IPS-18c (cell line): Measurements from ENCODE around the gene PRDX1.
A peak's percentile ranks its signal among the peaks of the same experiment; 100 is the strongest.
"Not testable (repeated sequence)": the region's sequence is repeated elsewhere in the genome, so short reads cannot be mapped to it uniquely, and the experiment has no call there.

ENCODE experiments used
- H3K4me3 ChIP-seq: 2 replicates; pipeline ENCODE4 v1.7.0; 2013; ENCODE audit warnings: low read depth, mild to moderate bottlenecking, low read length, moderate library complexity; ENCODE audit not compliant: insufficient read depth
- H3K9me3 ChIP-seq: one replicate; pipeline ENCODE4 v1.6.1; 2013; ENCODE audit warnings: mild to moderate bottlenecking, low read length, moderate library complexity; ENCODE audit not compliant: control insufficient read depth, insufficient read depth

Gene PRDX1

DNA sequence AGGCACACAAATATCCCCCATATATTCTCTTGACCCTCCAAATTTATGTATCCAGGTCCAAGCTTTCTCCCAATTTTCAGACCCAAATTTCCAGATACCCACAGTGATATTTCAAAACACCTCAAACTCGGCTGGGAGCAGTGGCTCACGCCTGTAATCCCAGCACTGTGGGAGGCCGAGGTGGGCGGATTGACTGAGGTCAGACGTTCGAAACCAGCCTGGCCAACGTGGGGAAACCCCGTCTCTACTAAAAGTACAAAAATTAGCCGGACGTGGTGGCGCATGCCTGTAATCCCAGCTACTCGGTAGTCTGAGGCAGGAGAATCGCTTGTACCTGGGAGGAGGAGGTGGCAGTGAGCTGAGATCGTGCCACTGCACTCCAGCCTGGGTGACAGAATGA, 32.3 kb downstream of the PRDX1 start:
- not testable (repeated sequence) for H3K9me3 ChIP-seq
- H3K4me3 ChIP-seq = peak overlapping the region; percentile 97; the same call in 1 of the 2 replicates

GRCh38 chr1:45488666-45489377, 32.9 kb downstream of the PRDX1 start:
- peaks cover 2% of the 10 kb centered on the region for H3K9me3 ChIP-seq
- 0 out of 2 replicates have a peak overlapping the region, but pooled peaks have one; percentile 97 for H3K4me3 ChIP-seq

- H3K4me3 ChIP-seq = no peak overlapping the region
- H3K9me3 ChIP-seq = peaks cover 2% of the 10 kb centered on the region
These were observed 35.7 kb downstream of the PRDX1 start for GRCh38 chr1:45485949-45486348.

GRCh38 chr1:45479039-45479748, 42.5 kb downstream of the PRDX1 start:
- Histone ChIP-seq H3K9me3 (no peaks in the 10 kb centered on the region), H3K4me3 (no peak overlapping the region)

GRCh38 chr1:45478121-45478814, 43.4 kb downstream of the PRDX1 start:
- Histone ChIP-seq H3K9me3 (no peaks in the 10 kb centered on the region), H3K4me3 (no peak overlapping the region)

- no peak overlapping the region for H3K4me3 ChIP-seq
- no peaks in the 10 kb centered on the region for H3K9me3 ChIP-seq
These were observed 44.0 kb downstream of the PRDX1 start for GRCh38 chr1:45477646-45478045.

DNA sequence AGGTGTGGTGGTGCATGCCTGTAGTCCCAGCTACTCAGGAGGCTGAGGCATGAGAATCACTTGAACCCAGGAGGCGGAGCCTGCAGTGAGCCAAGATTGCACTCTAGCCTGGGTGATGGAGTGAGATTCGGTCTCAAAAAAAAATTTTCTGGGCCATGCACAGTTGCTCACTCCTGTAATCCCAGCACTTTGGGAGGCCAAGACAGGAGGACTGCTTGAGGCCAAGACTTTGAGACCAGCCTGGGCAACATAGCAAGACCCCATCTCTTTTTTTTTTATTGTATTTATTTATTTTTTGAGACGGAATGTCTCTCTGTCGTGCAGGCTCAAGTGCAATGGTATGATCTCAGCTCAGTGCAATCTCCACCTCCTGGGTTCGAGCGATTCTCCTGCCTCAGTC, 47.5 kb downstream of the PRDX1 start:
- not testable (repeated sequence) for H3K4me3 ChIP-seq, H3K9me3 ChIP-seq

- Histone ChIP-seq H3K4me3 (no peak overlapping the region), H3K9me3 (no peaks in the 10 kb centered on the region)
These were observed 48.4 kb downstream of the PRDX1 start for GRCh38 chr1:45473302-45473701.

- no peak overlapping the region for H3K4me3 ChIP-seq
- H3K9me3 ChIP-seq = no peaks in the 10 kb centered on the region
These were observed 51.3 kb downstream of the PRDX1 start for GRCh38 chr1:45470306-45470798.

DNA sequence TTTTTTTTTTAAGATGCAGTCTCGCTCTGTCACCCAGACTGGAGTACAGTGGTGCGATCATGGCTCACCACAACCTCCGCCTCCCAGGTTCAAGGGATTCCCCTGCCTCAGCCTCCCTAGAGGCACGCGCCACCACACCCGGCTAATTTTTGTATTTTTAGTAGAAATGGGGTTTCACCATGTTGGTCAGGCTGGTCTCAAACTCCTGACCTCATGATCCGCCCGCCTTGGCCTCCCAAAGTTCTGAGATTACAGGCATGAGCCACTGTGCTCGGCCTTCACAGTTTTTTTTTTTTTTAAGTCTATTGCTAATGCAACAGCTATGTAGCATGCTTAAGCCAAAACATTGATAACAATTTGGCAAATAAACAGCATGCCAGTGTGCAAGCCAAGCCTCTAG, 54.3 kb downstream of the PRDX1 start:
- not testable (repeated sequence) for H3K9me3 ChIP-seq, H3K4me3 ChIP-seq

DNA sequence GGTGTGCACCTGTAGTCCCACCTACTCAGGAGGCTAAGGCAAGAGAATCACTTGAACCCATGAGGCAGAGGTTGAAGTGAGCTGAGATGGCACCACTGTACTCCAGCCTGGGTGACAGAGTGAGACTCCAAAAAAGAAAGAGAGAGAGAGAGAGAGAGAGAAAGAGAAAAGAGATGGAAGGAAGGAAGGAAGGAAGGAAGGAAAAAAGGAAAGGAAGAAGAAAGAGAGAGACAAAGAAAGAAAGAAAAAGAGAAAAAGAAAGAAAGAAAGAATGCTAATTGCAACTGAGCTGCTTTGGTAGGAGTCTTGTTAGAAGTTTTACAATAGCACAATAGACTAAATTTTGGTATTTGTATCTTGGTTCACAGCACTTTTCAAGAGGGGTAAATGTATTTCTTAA, 56.4 kb downstream of the PRDX1 start:
- H3K9me3 ChIP-seq = no peaks in the 10 kb centered on the region

More for the DNA sequence above, 56.4 kb downstream of the PRDX1 start:
- no peak overlapping the region for H3K4me3 ChIP-seq
